K562 treated with DMSO at 1 percent for 12 hours (cell line): ENCODE results near the gene SZRD1. TPM values are rescaled to one million over a fixed set of nuclear protein-coding genes. Genes with fewer than 3 reads are reported as not detected.

Source experiments
- total RNA-seq: library from RNA; unstranded; fragments of 300-600 nt; gene quantifications from 2 replicates; pipeline ENCODE4 v1.2.3, GENCODE V29; 2022; ENCODE audit not compliant: insufficient read depth

Gene SZRD1, protein sequence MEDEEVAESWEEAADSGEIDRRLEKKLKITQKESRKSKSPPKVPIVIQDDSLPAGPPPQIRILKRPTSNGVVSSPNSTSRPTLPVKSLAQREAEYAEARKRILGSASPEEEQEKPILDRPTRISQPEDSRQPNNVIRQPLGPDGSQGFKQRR
- total RNA-seq: 80.1 and 131 TPM in 2 replicates

GRCh38 chr1:16366722-16367257 lies at the start of gene SZRD1:
TSS of gene SZRD1 (plus strand) at chr1:16367242. CDS start at chr1:16367258, 16 bp downstream.

DNA sequence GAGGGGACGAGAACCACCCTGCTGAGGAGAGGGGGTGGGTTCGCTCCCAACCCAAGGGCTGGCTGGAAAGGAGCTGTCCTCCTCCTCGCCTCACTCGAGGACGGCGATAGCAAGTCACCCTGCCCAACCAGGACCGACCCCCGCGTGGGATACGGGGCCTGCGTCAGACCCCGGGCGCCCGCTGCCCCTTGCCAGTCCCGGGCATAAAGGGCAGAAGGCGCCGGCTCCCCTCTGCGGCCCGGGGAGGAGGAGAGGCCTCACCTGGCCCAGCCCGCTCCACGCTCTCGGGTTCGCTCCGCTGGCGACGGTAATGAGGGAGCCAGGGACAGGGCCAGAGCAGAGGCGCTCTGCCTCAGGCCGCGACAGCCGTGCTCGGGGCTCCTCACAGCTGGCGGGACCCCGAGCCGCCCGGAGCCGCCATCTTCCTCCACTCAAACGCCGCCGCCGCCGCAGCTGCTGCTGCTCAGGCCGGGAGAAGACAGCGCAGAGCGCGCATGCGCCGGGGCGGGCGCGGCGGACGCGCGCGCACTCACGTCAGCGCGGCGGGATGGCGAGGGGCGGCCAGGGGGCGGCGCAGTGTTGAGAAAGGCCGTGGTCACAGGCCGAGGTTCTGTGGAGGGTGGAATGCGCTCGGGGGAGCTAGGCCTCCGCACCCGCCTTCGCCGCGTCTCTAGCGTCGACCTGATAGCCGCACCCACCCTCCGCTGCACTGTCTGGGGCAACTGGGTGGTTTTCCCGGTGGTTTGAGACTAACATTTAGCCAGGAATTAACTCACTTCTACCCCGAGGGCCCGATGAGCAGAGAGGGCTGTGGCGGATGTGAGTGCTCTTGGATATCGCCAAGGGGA lies 14.8 kb upstream of the SZRD1 start, which contains the start of gene FBXO42:
FBXO42 (minus strand) TSS at position 487 of the 848 bp plus-strand sequence. CDS start 37,062 bp downstream, outside the sequence.

DNA sequence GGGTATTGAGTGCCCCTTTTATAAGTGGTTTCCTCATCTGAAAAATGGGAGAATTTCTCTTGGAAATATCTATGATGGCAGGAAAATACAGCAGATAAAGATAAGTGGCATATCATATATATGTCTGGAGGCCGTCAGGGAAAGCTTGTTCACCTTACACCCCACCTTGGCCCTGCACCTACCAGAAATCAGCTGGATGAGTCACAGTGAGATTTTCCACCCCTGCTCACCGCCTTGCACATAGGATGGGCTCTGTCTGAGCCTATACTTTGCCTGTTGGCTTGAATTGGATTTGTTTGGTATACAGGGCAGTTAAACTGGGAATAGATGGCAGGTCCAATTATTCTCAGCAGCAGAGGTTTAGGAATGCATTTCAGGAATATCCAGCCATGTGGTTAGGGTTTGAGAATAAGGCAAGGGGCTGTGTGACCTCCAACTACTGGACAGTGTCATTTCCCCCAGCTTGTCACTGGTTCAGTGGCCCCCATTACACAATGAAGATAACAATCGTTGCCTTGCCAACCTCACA lies 70.0 kb downstream of the SZRD1 start, which contains the start of gene SPATA21:
SPATA21 (minus strand) TSS at position 479 of the 529 bp plus-strand sequence. CDS start 6,053 bp downstream, outside the sequence.

GRCh38 chr1:16440470-16441281 lies 73.6 kb downstream of the SZRD1 start, which contains the start of gene NECAP2:
TSS of gene NECAP2 (plus strand) at chr1:16440724. CDS start at chr1:16440762, 38 bp downstream.

Other genes with a start within 250 kb of the SZRD1 start
- gene EPHA2, start 211.2 kb upstream of the SZRD1 start, total RNA-seq: not detected in 2 replicates
- 10.7 and 16.3 TPM in 2 replicates for gene ARHGEF19, start 154.6 kb upstream of the SZRD1 start, total RNA-seq
- gene CPLANE2, start 130.1 kb upstream of the SZRD1 start, total RNA-seq: 4.7 and 7.3 TPM in 2 replicates
- 18.4 and 32.5 TPM in 2 replicates for gene FBXO42, start 14.8 kb upstream of the SZRD1 start, total RNA-seq
- not detected in 2 replicates for gene SPATA21, start 70.2 kb downstream of the SZRD1 start, total RNA-seq
- gene NECAP2, start 73.5 kb downstream of the SZRD1 start, total RNA-seq: 81.0 and 82.1 TPM in 2 replicates
- not detected in 2 replicates for gene RNU1-1, start 147.0 kb downstream of the SZRD1 start, total RNA-seq
- gene NBPF1, start 246.3 kb downstream of the SZRD1 start, total RNA-seq: 11.0 and 64.3 TPM in 2 replicates